Mesenchymal stem cell (in vitro differentiated cells and primary cell): Measurements from ENCODE around the gene BCKDHB.
A peak's percentile ranks its signal among the peaks of the same experiment; 100 is the strongest.

Source experiments
- DNase-seq: peaks from one replicate; pipeline ENCODE4 v3.0.0-alpha.2; 2013
- H2AFZ ChIP-seq: one replicate; pipeline ENCODE4 v1.6.1; 2013; ENCODE audit warnings: low read depth, mild to moderate bottlenecking, control low read depth, inconsistent platforms, low read length, moderate library complexity
- H2AK5ac ChIP-seq: 2 replicates; pipeline ENCODE4 v1.6.1; 2013; ENCODE audit warnings: low read length, moderate library complexity, mild to moderate bottlenecking, inconsistent platforms; ENCODE audit not compliant: severe bottlenecking
- H2BK120ac ChIP-seq: one replicate; pipeline ENCODE4 v1.6.1; 2013; ENCODE audit warnings: low read depth, mild to moderate bottlenecking, inconsistent platforms, low read length, moderate library complexity
- H2BK12ac ChIP-seq, 2 experiments: one replicate each; pipeline ENCODE4 v1.6.1; 2013; ENCODE audit warnings: inconsistent platforms in 2 of 2, low read length in 2 of 2, mild to moderate bottlenecking in 2 of 2, moderate library complexity in 2 of 2, control low read depth in 1 of 2
- H2BK15ac ChIP-seq: one replicate; pipeline ENCODE4 v1.6.1; 2013; ENCODE audit warnings: mild to moderate bottlenecking, low read depth, inconsistent platforms; ENCODE audit not compliant: poor library complexity, severe bottlenecking
- H2BK5ac ChIP-seq: 2 replicates; pipeline ENCODE4 v1.6.1; 2013; ENCODE audit warnings: low read depth, mild to moderate bottlenecking, low read length, control low read depth, inconsistent platforms; ENCODE audit not compliant: poor library complexity, severe bottlenecking
- H3K14ac ChIP-seq, 2 experiments: one replicate each; pipeline ENCODE4 v1.6.1; 2013; ENCODE audit warnings: inconsistent platforms in 2 of 2, low read length in 2 of 2, control low read depth in 1 of 2, mild to moderate bottlenecking in 1 of 2, moderate library complexity in 1 of 2
- H3K18ac ChIP-seq, 2 experiments: one replicate each; pipeline ENCODE4 v1.6.1; 2013; ENCODE audit warnings: inconsistent platforms in 2 of 2, low read length in 2 of 2, control low read depth in 1 of 2, low read depth in 1 of 2, mild to moderate bottlenecking in 1 of 2
- H3K23ac ChIP-seq, 2 experiments: one replicate each; pipeline ENCODE4 v1.6.1; 2013; ENCODE audit warnings: inconsistent platforms in 2 of 2, low read length in 2 of 2, mild to moderate bottlenecking in 2 of 2, moderate library complexity in 2 of 2, control low read depth in 1 of 2
- H3K27ac ChIP-seq: 2 replicates; pipeline ENCODE4 v1.5.1; 2013; ENCODE audit warnings: mild to moderate bottlenecking, moderate library complexity, low read length, control low read depth, inconsistent platforms; ENCODE audit not compliant: poor library complexity, severe bottlenecking
- H3K27me3 ChIP-seq, 2 experiments: 2 replicates each; pipeline versions ENCODE4 v1.6.1 to v1.7.0; 2013; ENCODE audit warnings: low read length in 2 of 2, mild to moderate bottlenecking in 2 of 2, moderate library complexity in 2 of 2, control low read depth in 1 of 2, inconsistent platforms in 1 of 2; ENCODE audit not compliant: control insufficient read depth in 1 of 2, insufficient read depth in 1 of 2
- H3K36me3 ChIP-seq, 2 experiments: 2 replicates each; pipeline versions ENCODE4 v1.6.1 to v1.7.0; 2013; ENCODE audit warnings: low read length in 2 of 2, control low read depth in 1 of 2, inconsistent platforms in 1 of 2, low read depth in 1 of 2, mild to moderate bottlenecking in 1 of 2; ENCODE audit not compliant: insufficient read depth in 2 of 2, control insufficient read depth in 1 of 2
- H3K4ac ChIP-seq, 2 experiments: one replicate each; pipeline ENCODE4 v1.6.1; 2013; ENCODE audit warnings: inconsistent platforms in 2 of 2, low read length in 2 of 2, mild to moderate bottlenecking in 2 of 2, moderate library complexity in 2 of 2, control low read depth in 1 of 2, low read depth in 1 of 2
- H3K4me1 ChIP-seq: 2 replicates; pipeline ENCODE4 v1.6.1; 2013; ENCODE audit warnings: low read depth, low read length, control low read depth; ENCODE audit not compliant: control insufficient read depth, insufficient read depth
- H3K4me2 ChIP-seq: 2 replicates; pipeline ENCODE4 v1.6.1; 2013; ENCODE audit warnings: low read length, mild to moderate bottlenecking, inconsistent platforms; ENCODE audit not compliant: poor library complexity, severe bottlenecking
- H3K4me3 ChIP-seq, 2 experiments: 2 replicates each; pipeline versions ENCODE4 v1.5.1 to v1.7.0; 2013; ENCODE audit warnings: low read length in 2 of 2, mild to moderate bottlenecking in 2 of 2, control low read depth in 1 of 2, low read depth in 1 of 2; ENCODE audit not compliant: insufficient read depth in 1 of 2
- H3K79me1 ChIP-seq: replicated peaks from 2 replicates; pipeline ENCODE4 v1.6.1; 2013; ENCODE audit warnings: mild to moderate bottlenecking, control low read depth, low read length, inconsistent platforms; ENCODE audit not compliant: poor library complexity, severe bottlenecking
- H3K9ac ChIP-seq: 2 replicates; pipeline ENCODE4 v1.7.0; 2013; ENCODE audit warnings: mild to moderate bottlenecking, low read length, moderate library complexity
- H3K9me3 ChIP-seq: 2 replicates; pipeline ENCODE4 v1.7.0; 2013; ENCODE audit warnings: mild to moderate bottlenecking, low read length; ENCODE audit not compliant: control insufficient read depth
- H4K8ac ChIP-seq: one replicate; pipeline ENCODE4 v1.6.1; 2013; ENCODE audit warnings: inconsistent platforms, mild to moderate bottlenecking, low read length, moderate library complexity
- H4K91ac ChIP-seq: one replicate; pipeline ENCODE4 v1.6.1; 2013; ENCODE audit warnings: mild to moderate bottlenecking, low read length, inconsistent platforms
- WGBS: methylation state at CpG from one replicate; pipeline ENCODE4 v1.1.7; 2013; ENCODE audit warnings: mixed read lengths; 5-methylcytosine and 5-hydroxymethylcytosine counted together

Gene BCKDHB

DNA sequence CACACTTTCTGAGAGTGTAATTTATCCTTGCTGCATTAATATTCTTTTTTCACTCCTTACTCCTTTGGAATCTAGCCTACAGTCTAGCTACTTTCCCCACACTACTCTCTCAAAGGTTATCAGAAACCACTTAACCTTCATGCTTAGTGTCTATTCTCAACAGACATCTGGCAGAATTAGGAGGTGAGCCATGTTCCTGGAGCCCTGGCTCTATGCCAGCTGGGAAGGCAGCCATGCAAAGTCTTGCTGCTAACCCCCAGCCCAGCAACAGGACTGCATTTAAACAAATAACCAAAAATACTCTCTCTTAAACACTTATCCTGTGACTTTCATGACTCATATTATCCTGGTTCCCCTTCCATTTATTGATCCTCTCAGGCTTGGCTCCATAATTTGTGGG lies 260.2 kb downstream of the BCKDHB start:
- no peak overlapping the region for H2BK5ac ChIP-seq
- H3K4ac ChIP-seq, result no peak overlapping the region
- no peak overlapping the region for H4K8ac ChIP-seq

DNA sequence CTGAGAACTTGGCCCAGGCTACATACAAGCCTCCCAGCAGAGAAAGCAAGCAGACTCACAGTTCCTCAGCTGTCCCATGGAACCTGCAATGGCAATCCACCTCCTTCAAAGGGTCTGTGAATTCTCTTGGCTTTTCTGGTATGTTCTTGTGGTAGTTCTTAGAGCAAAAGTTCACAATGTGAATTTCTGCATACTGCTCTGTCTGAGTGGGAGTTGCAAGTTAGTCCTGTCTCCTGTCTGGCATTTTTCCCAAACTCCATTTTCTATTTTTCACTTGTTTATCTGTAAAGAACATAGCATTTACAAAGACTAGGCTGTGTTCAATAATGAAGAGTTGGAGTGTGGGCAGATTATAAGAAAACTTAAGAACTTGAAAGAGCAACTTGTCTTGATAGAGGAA lies 269.9 kb downstream of the BCKDHB start:
- no peaks in the 10 kb centered on the region for H3K9me3 ChIP-seq
- H4K8ac ChIP-seq, result no peak overlapping the region
- H3K4me3 ChIP-seq, result no peak overlapping the region
- H3K4me1 ChIP-seq, result no peaks in the 10 kb centered on the region
- H2BK12ac ChIP-seq, result peak overlapping the region in 1 of 2 experiments; percentile 56
- no peak overlapping the region for H3K4me2 ChIP-seq
- no peaks in the 10 kb centered on the region for H3K79me1 ChIP-seq
- H3K36me3 ChIP-seq, result no peaks in the 10 kb centered on the region
- peak overlapping the region; percentile 50 to 75 for H3K18ac ChIP-seq
- peak; percentile 64 for DNase-seq
- no peak overlapping the region for H3K9ac ChIP-seq
- H2AK5ac ChIP-seq, result no peak overlapping the region
- H2BK15ac ChIP-seq, result no peak overlapping the region
- H2BK5ac ChIP-seq, result no peak overlapping the region
- H2BK120ac ChIP-seq, result no peak overlapping the region
- H3K4ac ChIP-seq, result no peak overlapping the region
- no peak overlapping the region for H4K91ac ChIP-seq
- H3K23ac ChIP-seq, result no peak overlapping the region
- H3K27ac ChIP-seq, result no peak overlapping the region
- H3K14ac ChIP-seq, result no peak overlapping the region
- no peak overlapping the region for H2AFZ ChIP-seq
- no peaks in the 10 kb centered on the region for H3K27me3 ChIP-seq

More for the DNA sequence above, 260.2 kb downstream of the BCKDHB start:
- Histone ChIP-seq H2AFZ (no peak overlapping the region), H3K79me1 (no peaks in the 10 kb centered on the region), H4K91ac (no peak overlapping the region), H2BK120ac (no peak overlapping the region), H3K18ac (no peak overlapping the region), H3K9me3 (no peaks in the 10 kb centered on the region), H2AK5ac (no peak overlapping the region), H3K9ac (no peak overlapping the region), H3K4me1 (no peaks in the 10 kb centered on the region), H3K4me3 (no peak overlapping the region), H3K27ac (no peak overlapping the region), H3K4me2 (no peak overlapping the region), H2BK12ac (no peak overlapping the region), H3K27me3 (no peaks in the 10 kb centered on the region), H3K23ac (no peak overlapping the region), H3K36me3 (no peaks in the 10 kb centered on the region), H3K14ac (no peak overlapping the region), H2BK15ac (no peak overlapping the region)
- peak; percentile 75 for DNase-seq

DNA sequence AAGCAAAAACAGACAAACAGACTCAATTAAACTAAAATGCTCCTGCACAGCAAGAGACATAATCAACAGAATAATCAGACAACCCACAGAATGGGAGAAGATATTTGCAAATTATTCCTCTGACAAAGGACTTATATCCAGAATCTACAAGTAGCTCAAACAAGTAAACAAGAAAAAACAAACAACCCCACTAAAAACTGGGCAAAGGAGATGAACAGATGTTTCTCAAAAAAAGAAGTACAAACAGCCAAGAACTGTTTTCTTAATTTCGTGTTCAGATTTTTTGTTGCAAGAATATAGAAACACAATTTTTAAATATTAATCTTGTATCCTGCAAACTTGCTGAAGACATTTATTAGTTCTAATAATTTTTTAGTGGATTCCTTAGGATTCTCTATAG lies 274.1 kb downstream of the BCKDHB start:
- no peak overlapping the region for H3K27ac ChIP-seq
- no peaks in the 10 kb centered on the region for H3K36me3 ChIP-seq
- no peak overlapping the region for H3K18ac ChIP-seq
- no peak overlapping the region for H2BK120ac ChIP-seq
- no peaks in the 10 kb centered on the region for H3K9me3 ChIP-seq
- H3K23ac ChIP-seq, result no peak overlapping the region
- H2AK5ac ChIP-seq, result no peak overlapping the region
- H3K79me1 ChIP-seq, result no peaks in the 10 kb centered on the region
- H3K27me3 ChIP-seq, result no peaks in the 10 kb centered on the region
- no peak overlapping the region for H2BK12ac ChIP-seq
- no peak overlapping the region for H4K8ac ChIP-seq
- no peak overlapping the region for H2AFZ ChIP-seq
- H3K4me3 ChIP-seq, result no peak overlapping the region
- no CpG with 5 or more reads among the region's 1 CpG for WGBS
- H3K9ac ChIP-seq, result no peak overlapping the region
- H3K14ac ChIP-seq, result no peak overlapping the region
- no peak overlapping the region for H3K4me2 ChIP-seq
- DNase-seq, result no peak
- H2BK5ac ChIP-seq, result no peak overlapping the region
- no peak overlapping the region for H4K91ac ChIP-seq
- H2BK15ac ChIP-seq, result no peak overlapping the region
- no peak overlapping the region for H3K4ac ChIP-seq
- no peaks in the 10 kb centered on the region for H3K4me1 ChIP-seq

DNA sequence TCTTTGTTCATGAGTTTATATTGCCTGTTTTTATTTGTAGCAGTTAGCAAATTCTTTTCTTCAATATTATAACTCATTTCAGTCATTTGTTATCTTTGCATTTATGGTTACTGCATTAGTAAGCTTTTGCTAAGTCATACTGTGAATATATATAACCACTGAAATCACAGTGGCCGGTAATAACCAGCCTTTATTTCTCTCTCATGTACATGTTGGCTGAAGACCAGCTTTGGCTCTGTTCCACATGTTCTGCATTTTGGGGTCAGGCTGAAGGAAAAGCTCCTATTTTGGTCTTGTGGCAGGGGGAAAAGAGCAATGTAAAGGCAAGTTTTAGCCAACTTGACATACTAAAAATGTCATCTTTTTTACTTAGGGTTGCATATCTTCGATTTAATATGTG lies 276.3 kb downstream of the BCKDHB start:
- H3K27ac ChIP-seq, result no peak overlapping the region
- no peak overlapping the region for H4K91ac ChIP-seq
- H3K4me3 ChIP-seq, result no peak overlapping the region
- no peak overlapping the region for H2AFZ ChIP-seq
- no peaks in the 10 kb centered on the region for H3K79me1 ChIP-seq
- H4K8ac ChIP-seq, result no peak overlapping the region
- H3K27me3 ChIP-seq, result no peaks in the 10 kb centered on the region
- H3K36me3 ChIP-seq, result no peaks in the 10 kb centered on the region
- H2BK120ac ChIP-seq, result no peak overlapping the region
- no peaks in the 10 kb centered on the region for H3K4me1 ChIP-seq
- no peak overlapping the region for H3K18ac ChIP-seq
- WGBS, result 100% methylated on average over 1 of the region's 2 CpGs
- no peak overlapping the region for H3K14ac ChIP-seq
- H3K4me2 ChIP-seq, result no peak overlapping the region
- no peak overlapping the region for H3K4ac ChIP-seq
- peak; percentile 26 for DNase-seq
- H2BK15ac ChIP-seq, result no peak overlapping the region
- H2BK12ac ChIP-seq, result no peak overlapping the region
- no peak overlapping the region for H2AK5ac ChIP-seq
- no peaks in the 10 kb centered on the region for H3K9me3 ChIP-seq
- no peak overlapping the region for H2BK5ac ChIP-seq
- no peak overlapping the region for H3K23ac ChIP-seq
- H3K9ac ChIP-seq, result no peak overlapping the region
